Fibroblast of lung (primary cell): ENCODE data around the gene FKBP3.

ENCODE experiments used
- EZH2 ChIP-seq: IDR thresholded peaks from 2 replicates; pipeline ENCODE4 v1.5.1; 2012; ENCODE audit warnings: low read length, control low read depth, mild to moderate bottlenecking; ENCODE audit errors: missing control alignments
- TF ChIP-seq, protein P1 (sequence below), 2 donors: IDR thresholded peaks in 1 of 2; conservative IDR thresholded peaks in 1 of 2; 1 replicate in 1 of 2; 2 replicates in 1 of 2; pipeline ENCODE4 v1.5.1; 2011 to 2012; ENCODE audit warnings: low read length in 2 of 2, control low read depth in 1 of 2, inconsistent platforms in 1 of 2, low read depth in 1 of 2, mild to moderate bottlenecking in 1 of 2

DNA sequence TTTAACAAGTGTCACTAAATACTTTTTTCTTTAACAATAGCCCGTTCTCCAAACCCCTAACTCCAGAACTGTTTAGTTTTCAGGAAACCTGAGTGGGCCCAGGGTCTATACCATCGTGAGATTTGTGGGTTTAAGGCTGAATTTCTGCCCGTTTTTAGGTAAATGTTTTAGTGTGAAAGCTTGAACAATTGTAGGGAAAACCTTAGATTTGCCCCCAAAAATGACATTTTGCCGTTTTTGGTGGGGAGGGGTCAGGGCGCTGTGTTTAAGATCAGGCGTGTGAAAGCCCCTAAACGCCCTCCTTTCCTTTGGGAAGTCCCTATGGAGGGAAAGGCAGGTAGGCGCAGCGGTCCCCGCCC lies 50.7 kb downstream of the FKBP3 start:
- TF ChIP-seq, protein P1, sequence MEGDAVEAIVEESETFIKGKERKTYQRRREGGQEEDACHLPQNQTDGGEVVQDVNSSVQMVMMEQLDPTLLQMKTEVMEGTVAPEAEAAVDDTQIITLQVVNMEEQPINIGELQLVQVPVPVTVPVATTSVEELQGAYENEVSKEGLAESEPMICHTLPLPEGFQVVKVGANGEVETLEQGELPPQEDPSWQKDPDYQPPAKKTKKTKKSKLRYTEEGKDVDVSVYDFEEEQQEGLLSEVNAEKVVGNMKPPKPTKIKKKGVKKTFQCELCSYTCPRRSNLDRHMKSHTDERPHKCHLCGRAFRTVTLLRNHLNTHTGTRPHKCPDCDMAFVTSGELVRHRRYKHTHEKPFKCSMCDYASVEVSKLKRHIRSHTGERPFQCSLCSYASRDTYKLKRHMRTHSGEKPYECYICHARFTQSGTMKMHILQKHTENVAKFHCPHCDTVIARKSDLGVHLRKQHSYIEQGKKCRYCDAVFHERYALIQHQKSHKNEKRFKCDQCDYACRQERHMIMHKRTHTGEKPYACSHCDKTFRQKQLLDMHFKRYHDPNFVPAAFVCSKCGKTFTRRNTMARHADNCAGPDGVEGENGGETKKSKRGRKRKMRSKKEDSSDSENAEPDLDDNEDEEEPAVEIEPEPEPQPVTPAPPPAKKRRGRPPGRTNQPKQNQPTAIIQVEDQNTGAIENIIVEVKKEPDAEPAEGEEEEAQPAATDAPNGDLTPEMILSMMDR (conservative IDR thresholded peaks at IDR 0.05 in 1 of 2, IDR thresholded peaks at IDR 0.05 in 1 of 2; ENCODE audit: low read depth in 1 of 2, low read length in 2 of 2), result no peak
- TF ChIP-seq EZH2, result no peak
